ENCODE results near the gene IER3.

The IER3 gene, protein sequence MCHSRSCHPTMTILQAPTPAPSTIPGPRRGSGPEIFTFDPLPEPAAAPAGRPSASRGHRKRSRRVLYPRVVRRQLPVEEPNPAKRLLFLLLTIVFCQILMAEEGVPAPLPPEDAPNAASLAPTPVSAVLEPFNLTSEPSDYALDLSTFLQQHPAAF

DNA sequence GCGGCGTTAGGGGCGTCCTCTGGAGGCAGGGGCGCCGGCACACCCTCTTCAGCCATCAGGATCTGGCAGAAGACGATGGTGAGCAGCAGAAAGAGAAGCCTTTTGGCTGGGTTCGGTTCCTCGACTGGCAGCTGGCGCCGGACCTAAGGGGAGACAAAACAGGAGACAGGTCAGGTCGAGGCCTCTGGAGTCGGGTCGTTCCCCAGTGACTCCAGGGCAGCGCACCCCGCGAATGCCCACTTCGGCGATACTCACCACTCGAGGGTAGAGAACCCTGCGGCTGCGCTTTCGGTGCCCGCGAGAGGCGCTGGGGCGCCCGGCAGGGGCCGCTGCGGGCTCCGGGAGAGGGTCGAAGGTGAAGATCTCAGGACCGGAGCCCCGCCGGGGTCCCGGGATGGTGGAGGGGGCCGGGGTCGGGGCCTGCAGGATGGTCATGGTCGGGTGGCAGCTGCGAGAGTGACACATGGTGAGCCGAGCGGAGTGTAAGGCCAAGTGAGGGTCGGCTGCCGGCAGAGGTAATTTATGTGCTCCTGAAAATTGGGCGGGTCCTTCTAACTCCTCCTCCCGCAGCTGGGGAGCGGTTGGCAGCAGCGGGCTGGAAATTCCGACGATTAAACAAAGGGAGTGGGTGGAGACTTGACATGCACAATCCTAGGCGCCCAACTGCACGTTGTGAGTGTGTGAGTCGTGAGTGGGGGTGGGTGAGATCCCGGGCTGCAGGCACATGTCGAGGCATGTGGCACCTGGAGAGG, at the start of gene IER3:
Gene IER3 (minus strand): TSS at position 494 of the 752 bp plus-strand sequence. CDS start 29 bp downstream, at position 465.
- no peaks in the 10 kb centered on the region for H3K27me3 ChIP-seq (ENCODE audit: control insufficient read depth, insufficient read depth, low read length)
- peak within 1 kb of the TSS; percentile 62; the same call in 1 of the 2 replicates for H3K27ac ChIP-seq (ENCODE audit: low read depth, low read length)
- H3K4me3 ChIP-seq (ENCODE audit: low read depth, low read length) = peak within 1 kb of the TSS; percentile 97
- H3K9ac ChIP-seq (ENCODE audit: low read length) = peak within 1 kb of the TSS; percentile 99
- peaks cover 30% of the 10 kb centered on the region for H3K36me3 ChIP-seq (ENCODE audit: control insufficient read depth, insufficient read depth, low read length)
- H3K4me1 ChIP-seq (ENCODE audit: control insufficient read depth, insufficient read depth, low read length) = peaks cover 24% of the 10 kb centered on the region
- H3K9me3 ChIP-seq (ENCODE audit: control insufficient read depth, insufficient read depth, low read depth, low read length) = no peaks in the 10 kb centered on the region

DNA sequence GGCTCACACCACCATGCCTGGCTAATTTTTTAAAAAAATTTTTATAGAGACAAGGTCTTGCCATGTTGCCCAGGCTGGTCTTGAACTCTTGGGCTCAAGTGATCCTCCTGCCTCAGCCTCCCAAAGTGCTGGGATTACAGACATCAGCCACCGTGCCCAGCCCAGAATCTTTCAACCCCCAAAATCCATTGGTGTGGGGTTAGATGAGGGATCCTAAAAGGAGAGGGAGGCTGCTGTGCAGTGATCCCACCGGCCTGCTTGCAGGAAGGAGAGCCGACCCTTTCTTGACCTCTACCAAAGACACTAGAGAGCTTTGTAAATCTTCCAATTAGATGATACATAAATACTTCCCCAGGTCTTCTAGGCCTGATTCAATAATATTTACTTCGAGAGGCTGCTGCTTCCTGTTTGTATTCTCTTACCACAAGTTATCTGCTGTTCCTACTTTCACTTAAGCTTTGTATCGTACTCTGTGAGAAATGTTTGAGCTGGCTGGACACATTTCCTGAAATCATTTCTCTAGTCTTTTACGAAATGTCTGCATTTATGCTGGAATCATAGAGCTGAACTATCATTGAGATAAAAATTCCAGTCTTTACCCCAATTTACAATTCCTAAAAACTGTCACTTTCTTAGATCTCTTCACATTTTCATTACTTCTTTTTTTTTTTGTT, 49.3 kb upstream of the IER3 start:
- Histone ChIP-seq H3K27ac (ENCODE audit: low read depth, low read length) (no peak overlapping the region), H3K4me1 (ENCODE audit: control insufficient read depth, insufficient read depth, low read length) (peaks cover 3% of the 10 kb centered on the region; the same call in 1 of the 2 replicates), H3K36me3 (ENCODE audit: control insufficient read depth, insufficient read depth, low read length) (no peaks in the 10 kb centered on the region), H3K27me3 (ENCODE audit: control insufficient read depth, insufficient read depth, low read length) (peaks cover 40% of the 10 kb centered on the region), H3K4me3 (ENCODE audit: low read depth, low read length) (no peak overlapping the region), H3K9ac (ENCODE audit: low read length) (no peak overlapping the region), H3K9me3 (ENCODE audit: control insufficient read depth, insufficient read depth, low read depth, low read length) (no peaks in the 10 kb centered on the region)

DNA sequence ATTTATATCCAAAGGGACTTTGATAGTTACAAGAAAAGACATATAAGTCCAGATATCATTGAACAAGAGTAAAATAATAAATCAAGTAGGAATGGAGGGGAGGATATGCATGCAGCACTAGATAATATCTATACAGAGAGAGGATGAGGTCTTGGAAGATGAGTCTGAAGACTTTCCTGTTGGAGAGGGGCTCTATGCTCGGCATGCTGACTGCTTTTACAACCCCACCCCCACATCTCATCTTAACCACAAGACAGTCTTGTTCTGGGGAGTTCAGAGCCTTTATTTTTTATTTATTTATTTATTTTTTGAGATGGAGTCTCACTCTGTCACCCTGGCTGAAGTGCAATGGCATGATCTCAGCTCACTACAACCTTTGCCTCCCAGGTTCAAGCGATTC, 48.4 kb upstream of the IER3 start:
- Histone ChIP-seq H3K4me1 (ENCODE audit: control insufficient read depth, insufficient read depth, low read length) (peaks cover 3% of the 10 kb centered on the region; the same call in 1 of the 2 replicates), H3K27me3 (ENCODE audit: control insufficient read depth, insufficient read depth, low read length) (peaks cover 48% of the 10 kb centered on the region), H3K4me3 (ENCODE audit: low read depth, low read length) (no peak overlapping the region), H3K9me3 (ENCODE audit: control insufficient read depth, insufficient read depth, low read depth, low read length) (no peaks in the 10 kb centered on the region), H3K27ac (ENCODE audit: low read depth, low read length) (no peak overlapping the region), H3K36me3 (ENCODE audit: control insufficient read depth, insufficient read depth, low read length) (no peaks in the 10 kb centered on the region), H3K9ac (ENCODE audit: low read length) (no peak overlapping the region)

DNA sequence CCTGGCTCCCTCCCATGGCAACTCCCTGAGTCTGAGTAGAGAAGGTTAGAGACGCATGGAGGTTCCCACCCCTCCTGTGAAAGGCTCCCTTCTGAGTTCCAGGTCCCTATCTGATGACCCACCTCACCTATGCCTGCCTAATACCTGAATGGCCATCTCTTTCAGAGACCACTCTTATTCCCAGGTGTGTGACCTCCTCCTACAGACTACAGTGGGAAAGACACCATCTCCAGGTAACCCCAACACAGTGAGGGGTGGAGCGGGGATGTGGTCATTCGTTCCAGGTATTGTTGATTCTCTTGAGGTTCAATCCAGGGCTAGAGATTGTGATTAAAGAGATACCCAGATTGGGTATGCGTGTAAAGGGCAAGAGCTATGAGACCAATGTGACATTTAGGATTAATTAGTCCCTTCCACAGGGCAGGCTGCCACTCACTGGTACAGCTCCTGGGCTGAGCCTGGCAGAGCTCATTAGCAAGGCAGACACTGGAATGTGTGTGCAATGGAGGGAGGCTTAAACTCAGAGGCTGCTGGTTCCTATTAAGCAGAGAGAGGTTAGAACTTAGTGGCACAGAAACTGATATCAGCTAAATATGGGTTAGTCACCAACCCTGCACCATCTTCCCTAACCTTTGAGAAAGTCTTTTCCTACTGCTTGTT, 46.5 kb upstream of the IER3 start:
- peaks cover 3% of the 10 kb centered on the region; the same call in 1 of the 2 replicates for H3K4me1 ChIP-seq (ENCODE audit: control insufficient read depth, insufficient read depth, low read length)
- H3K9ac ChIP-seq (ENCODE audit: low read length) = no peak overlapping the region
- peaks cover 46% of the 10 kb centered on the region for H3K27me3 ChIP-seq (ENCODE audit: control insufficient read depth, insufficient read depth, low read length)
- no peaks in the 10 kb centered on the region for H3K36me3 ChIP-seq (ENCODE audit: control insufficient read depth, insufficient read depth, low read length)
- H3K4me3 ChIP-seq (ENCODE audit: low read depth, low read length) = no peak overlapping the region
- no peaks in the 10 kb centered on the region for H3K9me3 ChIP-seq (ENCODE audit: control insufficient read depth, insufficient read depth, low read depth, low read length)
- no peak overlapping the region for H3K27ac ChIP-seq (ENCODE audit: low read depth, low read length)

DNA sequence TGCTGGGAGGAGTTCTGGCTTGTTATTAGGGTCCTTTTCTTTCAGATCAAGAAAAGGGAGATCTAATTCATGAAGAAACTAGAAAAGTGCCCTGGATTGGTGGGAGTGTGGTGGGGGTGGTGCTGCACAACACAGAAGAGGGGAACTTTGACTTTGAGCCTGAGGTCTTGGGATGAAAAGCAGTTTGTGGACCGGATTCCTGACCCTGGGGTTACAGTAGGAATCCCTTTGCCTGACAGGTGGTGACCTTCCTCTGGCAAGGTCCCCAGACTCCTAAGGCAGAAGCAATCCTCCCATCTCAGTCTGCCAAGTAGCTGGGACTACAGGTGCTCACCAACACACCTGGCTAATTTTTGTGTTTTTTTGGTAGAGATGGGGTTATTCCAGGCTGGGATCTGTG, 45.3 kb upstream of the IER3 start:
- Histone ChIP-seq H3K27ac (ENCODE audit: low read depth, low read length) (no peak overlapping the region), H3K4me3 (ENCODE audit: low read depth, low read length) (no peak overlapping the region), H3K4me1 (ENCODE audit: control insufficient read depth, insufficient read depth, low read length) (peaks cover 3% of the 10 kb centered on the region; the same call in 1 of the 2 replicates), H3K27me3 (ENCODE audit: control insufficient read depth, insufficient read depth, low read length) (peaks cover 42% of the 10 kb centered on the region), H3K9ac (ENCODE audit: low read length) (no peak overlapping the region), H3K36me3 (ENCODE audit: control insufficient read depth, insufficient read depth, low read length) (no peaks in the 10 kb centered on the region), H3K9me3 (ENCODE audit: control insufficient read depth, insufficient read depth, low read depth, low read length) (peaks cover 3% of the 10 kb centered on the region; the same call in 1 of the 2 replicates)

DNA sequence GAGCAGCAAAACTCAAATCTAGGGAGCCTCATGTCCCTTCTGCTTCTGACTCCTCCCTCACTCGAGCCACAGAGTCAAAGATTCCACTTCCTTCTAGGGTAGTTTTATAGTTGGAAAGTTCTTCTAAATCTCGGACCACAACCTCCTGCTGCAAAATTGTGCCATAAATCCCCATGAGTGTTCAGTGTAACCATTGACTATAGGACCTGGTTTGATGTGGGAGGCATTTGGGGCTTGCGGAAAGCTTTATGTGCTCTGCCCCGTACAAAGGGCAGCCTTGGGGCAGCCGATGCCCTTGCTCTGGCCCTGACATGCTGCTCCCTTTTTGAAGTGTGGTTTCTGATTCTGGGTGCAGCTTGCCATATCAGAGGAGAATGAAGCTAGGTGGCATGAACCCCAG, 43.6 kb upstream of the IER3 start:
- Histone ChIP-seq H3K27ac (ENCODE audit: low read depth, low read length) (no peak overlapping the region), H3K27me3 (ENCODE audit: control insufficient read depth, insufficient read depth, low read length) (peaks cover 42% of the 10 kb centered on the region), H3K9me3 (ENCODE audit: control insufficient read depth, insufficient read depth, low read depth, low read length) (peaks cover 3% of the 10 kb centered on the region; the same call in 1 of the 2 replicates), H3K36me3 (ENCODE audit: control insufficient read depth, insufficient read depth, low read length) (no peaks in the 10 kb centered on the region), H3K4me3 (ENCODE audit: low read depth, low read length) (no peak overlapping the region), H3K9ac (ENCODE audit: low read length) (no peak overlapping the region), H3K4me1 (ENCODE audit: control insufficient read depth, insufficient read depth, low read length) (peaks cover 3% of the 10 kb centered on the region; the same call in 1 of the 2 replicates)

DNA sequence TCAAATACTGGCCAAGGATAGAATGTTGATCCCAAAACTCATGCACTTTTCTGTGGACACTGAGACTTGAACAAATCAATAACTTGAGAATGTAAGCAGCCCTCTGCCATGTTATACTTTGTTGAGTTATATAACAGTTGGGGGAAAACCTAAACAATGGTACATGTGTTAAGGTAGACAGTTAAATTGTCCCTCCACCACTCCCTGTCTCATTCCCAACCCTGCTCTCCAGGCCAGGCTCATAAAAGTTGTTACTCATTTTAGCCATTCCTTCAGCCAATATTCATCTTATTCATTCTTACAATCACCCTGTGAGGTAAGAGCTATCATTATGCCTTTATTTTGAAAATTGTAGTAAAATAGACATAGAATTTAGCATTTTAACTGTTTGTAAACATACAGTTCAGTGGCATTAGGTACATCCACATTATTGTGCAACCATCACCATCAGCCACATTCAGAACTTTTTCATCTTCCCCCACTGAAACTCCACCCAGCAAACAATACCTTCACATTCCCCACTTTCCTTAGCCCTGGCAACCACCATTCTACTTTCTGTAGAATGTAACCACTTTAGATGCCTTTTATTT, 38.2 kb upstream of the IER3 start:
- Histone ChIP-seq H3K4me3 (ENCODE audit: low read depth, low read length) (no peak overlapping the region), H3K27me3 (ENCODE audit: control insufficient read depth, insufficient read depth, low read length) (no peaks in the 10 kb centered on the region), H3K27ac (ENCODE audit: low read depth, low read length) (no peak overlapping the region), H3K36me3 (ENCODE audit: control insufficient read depth, insufficient read depth, low read length) (no peaks in the 10 kb centered on the region), H3K4me1 (ENCODE audit: control insufficient read depth, insufficient read depth, low read length) (peaks cover 13% of the 10 kb centered on the region), H3K9me3 (ENCODE audit: control insufficient read depth, insufficient read depth, low read depth, low read length) (peaks cover 19% of the 10 kb centered on the region; the same call in 1 of the 2 replicates), H3K9ac (ENCODE audit: low read length) (no peak overlapping the region)

DNA sequence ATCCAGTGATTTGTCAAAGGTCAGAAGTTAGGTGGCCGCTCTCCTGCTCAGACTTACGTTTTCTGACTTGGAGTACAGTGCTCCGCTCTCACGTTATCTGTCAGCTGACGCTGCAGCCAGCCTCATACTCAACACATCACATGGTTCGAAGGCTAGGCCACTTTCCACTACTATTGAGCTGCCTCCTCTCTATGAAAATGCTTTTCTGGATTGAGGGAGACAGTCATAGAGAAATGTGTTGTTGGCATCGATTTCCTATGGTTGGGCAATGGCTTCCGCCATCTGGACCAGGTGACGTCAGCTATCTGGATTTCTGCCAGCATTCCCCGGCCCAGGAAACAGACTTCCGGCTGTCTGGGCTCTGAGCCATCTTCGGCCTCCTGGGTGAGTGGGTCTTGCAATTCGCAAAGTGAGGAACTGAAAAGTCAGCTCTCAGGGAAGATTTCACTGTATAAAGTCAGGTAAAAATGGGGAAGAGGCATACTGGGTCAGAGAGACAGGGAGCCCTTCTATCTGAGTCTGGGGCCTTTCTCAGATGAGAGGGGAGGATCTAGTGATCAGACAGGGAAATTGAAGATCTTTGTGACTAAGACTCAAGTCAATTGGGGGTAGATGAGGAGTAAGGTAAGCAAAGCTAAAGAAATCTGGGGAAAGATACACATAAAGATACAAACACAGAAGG, 37.5 kb upstream of the IER3 start:
- Histone ChIP-seq H3K4me3 (ENCODE audit: low read depth, low read length) (no peak overlapping the region), H3K4me1 (ENCODE audit: control insufficient read depth, insufficient read depth, low read length) (peaks cover 13% of the 10 kb centered on the region)

DNA sequence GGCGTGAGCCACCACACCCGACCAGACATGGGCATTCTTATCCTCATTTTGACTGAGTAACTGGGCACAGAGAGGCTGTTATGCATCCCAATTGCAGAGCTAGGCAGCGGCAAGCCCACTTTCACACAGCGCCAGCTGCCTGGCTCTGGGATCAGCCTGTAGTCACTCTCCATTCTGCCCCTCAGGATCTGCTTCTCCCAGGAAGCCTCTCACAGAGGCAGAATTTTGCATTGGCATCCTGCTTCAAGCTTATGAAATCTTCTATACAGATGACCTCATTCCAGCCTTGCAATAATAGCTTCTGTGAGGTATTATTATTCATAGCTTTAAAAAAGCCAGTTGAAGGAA, 37.0 kb upstream of the IER3 start:
- H3K9ac ChIP-seq (ENCODE audit: low read length) = no peak overlapping the region
- no peaks in the 10 kb centered on the region for H3K27me3 ChIP-seq (ENCODE audit: control insufficient read depth, insufficient read depth, low read length)
- peaks cover 19% of the 10 kb centered on the region; the same call in 1 of the 2 replicates for H3K9me3 ChIP-seq (ENCODE audit: control insufficient read depth, insufficient read depth, low read depth, low read length)
- H3K4me3 ChIP-seq (ENCODE audit: low read depth, low read length) = no peak overlapping the region
- peaks cover 13% of the 10 kb centered on the region for H3K4me1 ChIP-seq (ENCODE audit: control insufficient read depth, insufficient read depth, low read length)
- H3K36me3 ChIP-seq (ENCODE audit: control insufficient read depth, insufficient read depth, low read length) = no peaks in the 10 kb centered on the region
- H3K27ac ChIP-seq (ENCODE audit: low read depth, low read length) = no peak overlapping the region

More for the DNA sequence above, 37.5 kb upstream of the IER3 start:
- peaks cover 19% of the 10 kb centered on the region; the same call in 1 of the 2 replicates for H3K9me3 ChIP-seq (ENCODE audit: control insufficient read depth, insufficient read depth, low read depth, low read length)
- no peak overlapping the region for H3K9ac ChIP-seq (ENCODE audit: low read length)
- H3K27ac ChIP-seq (ENCODE audit: low read depth, low read length) = no peak overlapping the region
- H3K36me3 ChIP-seq (ENCODE audit: control insufficient read depth, insufficient read depth, low read length) = no peaks in the 10 kb centered on the region
- H3K27me3 ChIP-seq (ENCODE audit: control insufficient read depth, insufficient read depth, low read length) = no peaks in the 10 kb centered on the region

DNA sequence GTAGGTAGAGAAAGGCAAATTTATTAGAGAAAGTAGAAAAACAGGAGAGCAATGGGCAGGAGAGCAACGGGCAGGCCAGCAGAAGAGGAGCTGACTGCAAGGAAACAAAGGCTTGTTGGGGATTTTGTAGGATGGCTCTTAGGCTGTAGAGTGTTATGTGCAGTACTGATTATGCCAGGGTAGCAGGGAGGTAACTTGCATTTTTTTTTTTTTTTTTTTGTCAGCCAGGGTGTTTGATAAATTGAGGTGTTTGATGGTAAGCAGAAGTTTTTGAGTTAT, 36.2 kb upstream of the IER3 start:
- H3K36me3 ChIP-seq (ENCODE audit: control insufficient read depth, insufficient read depth, low read length) = no peaks in the 10 kb centered on the region
- H3K4me3 ChIP-seq (ENCODE audit: low read depth, low read length) = no peak overlapping the region
- H3K9me3 ChIP-seq (ENCODE audit: control insufficient read depth, insufficient read depth, low read depth, low read length) = peaks cover 19% of the 10 kb centered on the region; the same call in 1 of the 2 replicates
- H3K27me3 ChIP-seq (ENCODE audit: control insufficient read depth, insufficient read depth, low read length) = no peaks in the 10 kb centered on the region
- peaks cover 13% of the 10 kb centered on the region for H3K4me1 ChIP-seq (ENCODE audit: control insufficient read depth, insufficient read depth, low read length)
- H3K27ac ChIP-seq (ENCODE audit: low read depth, low read length) = no peak overlapping the region
- no peak overlapping the region for H3K9ac ChIP-seq (ENCODE audit: low read length)

Data from HUES6 (cell line).